Fibroblast of villous mesenchyme (primary cell): Measurements from ENCODE around the gene POU2AF1. TPM values are rescaled to one million over a fixed set of nuclear protein-coding genes. Genes with fewer than 3 reads are reported as not detected.

Experiments used
- DNase-seq: peaks from one replicate; pipeline ENCODE4 v3.0.0-alpha.2; 2010; ENCODE audit warnings: low read depth
- H3K4me3 ChIP-seq: 2 replicates; pipeline ENCODE4 v1.5.1; 2011; ENCODE audit warnings: low read depth, mild to moderate bottlenecking, low read length
- total RNA-seq: library from RNA; depleted of rRNA; stranded (reverse); fragments of >200 nt; gene quantifications from 2 replicates; pipeline ENCODE4 v1.2.3, GENCODE V29; 2012
- TF ChIP-seq, protein P1 (sequence below): IDR thresholded peaks from 2 replicates; pipeline ENCODE4 v1.5.1; 2012; ENCODE audit warnings: low read depth, mild to moderate bottlenecking, low read length; ENCODE audit not compliant: insufficient read depth

Gene POU2AF1
- total RNA-seq, 1 donor = not detected

DNA sequence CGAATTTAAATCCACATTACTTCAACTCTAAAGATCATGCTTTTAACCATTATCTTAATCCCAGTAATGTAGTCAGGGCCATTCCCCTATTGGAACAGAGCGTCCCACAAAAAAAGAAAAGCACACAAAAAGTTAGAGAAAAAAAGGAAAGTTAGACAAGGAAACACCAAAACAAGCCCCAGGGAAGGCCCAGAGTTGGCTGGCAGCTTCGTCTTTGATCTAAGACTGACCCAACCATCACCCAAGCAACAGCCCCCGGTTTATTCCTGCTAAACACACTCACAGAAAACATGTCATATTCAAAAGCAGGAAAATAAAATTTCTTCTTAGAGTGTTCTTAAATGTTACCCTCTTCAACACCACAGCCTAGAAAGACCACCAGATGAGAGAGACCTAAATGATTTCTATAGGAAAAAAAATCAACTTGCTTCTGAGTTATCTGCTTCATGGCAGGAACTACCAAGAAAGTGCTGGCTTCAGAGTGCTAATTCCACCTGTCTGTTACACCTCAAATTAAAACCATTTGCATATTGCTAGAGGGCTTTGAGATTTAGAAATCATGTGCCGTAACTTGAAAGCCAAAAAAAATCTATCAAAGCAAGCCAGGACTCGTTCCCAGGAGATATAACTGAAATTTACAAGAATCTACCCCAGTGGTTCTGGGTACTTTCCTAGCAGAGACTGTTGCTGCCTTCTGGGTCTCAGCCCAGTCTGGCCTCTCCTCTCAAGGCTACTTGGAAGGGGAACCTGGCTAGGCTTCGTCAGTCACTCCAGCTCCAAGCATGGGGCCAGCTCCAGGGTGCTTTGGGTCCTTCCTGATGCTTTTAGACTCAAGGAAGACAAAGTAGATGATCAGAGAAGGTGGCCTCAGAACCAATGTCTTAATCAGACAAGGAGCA, 49.5 kb downstream of the POU2AF1 start:
- TF ChIP-seq, protein P1, sequence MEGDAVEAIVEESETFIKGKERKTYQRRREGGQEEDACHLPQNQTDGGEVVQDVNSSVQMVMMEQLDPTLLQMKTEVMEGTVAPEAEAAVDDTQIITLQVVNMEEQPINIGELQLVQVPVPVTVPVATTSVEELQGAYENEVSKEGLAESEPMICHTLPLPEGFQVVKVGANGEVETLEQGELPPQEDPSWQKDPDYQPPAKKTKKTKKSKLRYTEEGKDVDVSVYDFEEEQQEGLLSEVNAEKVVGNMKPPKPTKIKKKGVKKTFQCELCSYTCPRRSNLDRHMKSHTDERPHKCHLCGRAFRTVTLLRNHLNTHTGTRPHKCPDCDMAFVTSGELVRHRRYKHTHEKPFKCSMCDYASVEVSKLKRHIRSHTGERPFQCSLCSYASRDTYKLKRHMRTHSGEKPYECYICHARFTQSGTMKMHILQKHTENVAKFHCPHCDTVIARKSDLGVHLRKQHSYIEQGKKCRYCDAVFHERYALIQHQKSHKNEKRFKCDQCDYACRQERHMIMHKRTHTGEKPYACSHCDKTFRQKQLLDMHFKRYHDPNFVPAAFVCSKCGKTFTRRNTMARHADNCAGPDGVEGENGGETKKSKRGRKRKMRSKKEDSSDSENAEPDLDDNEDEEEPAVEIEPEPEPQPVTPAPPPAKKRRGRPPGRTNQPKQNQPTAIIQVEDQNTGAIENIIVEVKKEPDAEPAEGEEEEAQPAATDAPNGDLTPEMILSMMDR = no peak
- no peak overlapping the region for H3K4me3 ChIP-seq
- DNase-seq = no peak

DNA sequence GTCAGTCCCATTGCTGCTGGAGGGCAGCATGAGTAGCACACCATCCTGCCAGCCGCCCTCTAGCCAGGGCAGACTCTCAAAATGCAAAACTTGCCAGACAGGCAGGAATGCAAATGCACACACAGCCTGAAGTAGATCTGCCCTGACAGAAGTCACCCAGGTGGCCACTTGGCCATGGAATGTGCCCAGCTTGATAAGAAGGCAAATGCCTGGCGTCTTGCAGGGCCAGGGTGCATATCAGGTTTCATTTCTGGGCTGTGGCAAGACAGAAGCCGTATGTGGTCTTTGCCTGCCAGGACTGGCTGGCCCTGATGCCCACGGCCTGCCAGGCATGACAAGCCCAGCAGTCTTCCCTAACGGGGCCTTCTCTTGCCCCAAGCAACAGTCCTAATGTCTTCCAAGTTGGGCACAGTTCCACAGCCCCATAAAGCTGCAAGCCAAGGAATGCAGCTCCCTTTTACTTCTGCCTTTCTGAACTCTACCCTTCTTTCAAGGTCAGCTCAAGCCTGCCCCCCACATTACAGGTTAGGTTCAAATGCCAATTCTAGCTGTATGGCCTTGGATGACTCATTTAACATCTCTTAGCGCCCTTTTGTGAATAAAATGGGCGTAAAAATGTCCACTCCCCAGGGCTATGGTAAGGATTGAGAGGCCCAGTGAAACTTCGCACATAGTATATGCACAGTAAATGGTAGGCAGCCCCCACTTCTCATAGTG, 51.0 kb downstream of the POU2AF1 start:
- no peak for DNase-seq
- TF ChIP-seq, protein P1 = no peak
- no peak overlapping the region for H3K4me3 ChIP-seq

DNA sequence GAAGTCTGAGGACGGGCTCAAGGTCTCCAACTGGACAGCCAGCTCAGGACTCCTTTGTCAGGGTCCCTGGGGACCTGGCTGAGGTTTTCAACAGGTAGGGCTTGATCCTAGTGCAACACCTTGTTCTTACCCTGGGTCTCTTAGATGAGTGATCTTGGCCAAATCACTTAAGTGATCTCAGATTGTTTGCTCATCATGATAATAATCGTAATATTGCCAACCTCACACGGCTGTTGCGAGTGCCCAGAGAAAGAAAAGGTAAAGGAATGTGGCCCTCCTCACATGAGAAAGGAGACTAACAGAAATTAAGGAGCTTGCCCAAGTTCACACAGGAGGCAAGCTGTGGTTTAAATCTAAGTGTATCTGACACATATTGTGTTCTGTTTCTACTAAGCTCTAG, 52.3 kb downstream of the POU2AF1 start:
- H3K4me3 ChIP-seq = no peak overlapping the region
- TF ChIP-seq, protein P1 = no peak
- no peak for DNase-seq

DNA sequence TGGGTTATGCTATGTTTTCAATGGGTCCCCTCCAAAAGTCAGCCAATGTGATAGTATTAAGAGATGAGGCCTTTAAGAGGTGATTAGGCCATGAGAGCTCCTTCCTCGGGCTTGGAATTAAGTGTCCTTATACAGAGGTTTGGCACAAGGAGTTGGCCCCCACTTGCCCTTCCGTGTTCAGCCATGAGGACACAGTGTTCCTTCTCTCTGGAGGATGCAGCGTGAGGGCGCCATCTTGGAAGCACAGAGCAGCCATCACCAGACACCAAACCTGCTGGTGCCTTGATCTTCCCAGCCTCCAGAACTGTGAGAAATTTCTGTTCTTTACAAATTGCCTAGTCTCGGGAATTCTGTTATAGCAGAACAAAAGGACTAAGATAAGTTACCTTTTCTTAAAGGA, 53.8 kb downstream of the POU2AF1 start:
- TF ChIP-seq, protein P1 = no peak
- no peak overlapping the region for H3K4me3 ChIP-seq
- DNase-seq = no peak

DNA sequence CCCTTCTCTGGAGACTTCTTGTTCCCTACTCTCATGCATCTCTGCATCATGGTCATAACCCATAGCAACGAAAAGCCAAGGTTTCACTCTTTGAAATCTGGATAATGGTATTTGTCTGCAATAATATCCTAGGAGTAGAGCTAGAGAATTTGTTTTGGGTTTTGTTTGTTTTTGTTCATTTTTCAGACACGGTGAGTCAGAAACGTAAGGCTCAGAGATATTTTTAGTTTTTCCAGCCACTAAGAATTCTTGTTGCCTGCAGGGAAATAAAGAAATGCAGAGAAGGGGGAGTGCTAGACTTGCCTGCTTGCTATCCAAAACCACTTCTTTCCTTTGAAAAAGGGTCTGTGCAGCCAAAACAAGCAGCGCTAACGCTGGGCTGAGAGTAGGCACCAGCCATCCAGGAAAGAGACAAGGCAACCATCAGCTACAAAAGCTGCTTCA, 54.8 kb downstream of the POU2AF1 start:
- peak; percentile 65 for DNase-seq
- TF ChIP-seq, protein P1 = no peak
- H3K4me3 ChIP-seq = no peak overlapping the region

DNA sequence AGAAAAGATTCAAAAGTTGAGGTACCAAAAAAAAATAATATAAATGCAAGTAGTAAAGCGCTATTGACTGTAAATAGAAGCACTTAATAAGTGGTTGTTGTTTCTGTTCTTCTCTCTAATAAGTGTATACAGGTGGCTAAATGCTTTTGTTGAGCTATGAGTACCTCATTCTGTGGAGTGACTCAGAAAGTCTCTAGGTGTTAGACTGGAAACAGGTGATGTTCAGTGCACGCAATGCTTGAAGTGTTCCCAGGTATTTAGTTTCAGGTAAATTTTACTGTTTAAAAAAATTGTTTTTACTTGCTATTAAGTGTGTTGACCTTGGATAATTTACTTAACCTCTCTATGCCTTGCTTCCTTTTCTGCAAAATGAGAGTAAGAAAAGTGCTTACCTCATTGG, 56.5 kb downstream of the POU2AF1 start:
- TF ChIP-seq, protein P1 = no peak
- H3K4me3 ChIP-seq = no peak overlapping the region
- DNase-seq = no peak
